Activated CD8-positive, alpha-beta T cell treated with anti-CD3 and anti-CD28 coated beads for 36 hours (primary cell): ENCODE measurements around the gene ARHGAP40. TPM values are rescaled to one million over a fixed set of nuclear protein-coding genes. Genes with fewer than 3 reads are reported as not detected.

Experiments used
- ATAC-seq: fragments of 200-7000 bp; cut with Tn5 transposase; one replicate; pipeline ENCODE4 v1.10.0; 2021; ENCODE audit warnings: mild to moderate bottlenecking, moderate library complexity
- CTCF ChIA-PET: fragments of 350-600 bp; sonication (Branson Sonifier 250); formaldehyde crosslinking; loops from one replicate; lab custom pipeline; 2021; ENCODE audit warnings: antibody characterized with exemption; lab: Charles Lee
- POLR2A ChIA-PET: fragments of 350-600 bp; sonication (Branson Sonifier 250); formaldehyde crosslinking; loops from one replicate; lab custom pipeline; 2021; ENCODE audit warnings: antibody characterized with exemption; lab: Charles Lee
- DNase-seq: peaks from one replicate; pipeline ENCODE4 v3.0.0-alpha.2; 2020
- H3K27ac Mint-ChIP-seq: one replicate; pipeline ENCODE4 v1.8.0; 2021; ENCODE audit warnings: mild to moderate bottlenecking, mixed read lengths
- H3K27me3 Mint-ChIP-seq: one replicate; pipeline ENCODE4 v1.8.0; 2021; ENCODE audit warnings: mixed read lengths
- H3K36me3 Mint-ChIP-seq: one replicate; pipeline ENCODE4 v1.8.0; 2021; ENCODE audit warnings: low read depth, mixed read lengths
- H3K4me1 Mint-ChIP-seq: one replicate; pipeline ENCODE4 v1.8.0; 2021; ENCODE audit warnings: low read depth, mixed read lengths
- H3K4me3 Mint-ChIP-seq: one replicate; pipeline ENCODE4 v1.8.0; 2021; ENCODE audit warnings: mild to moderate bottlenecking, moderate library complexity, mixed read lengths
- H3K9me3 Mint-ChIP-seq: one replicate; pipeline ENCODE4 v1.8.0; 2021; ENCODE audit warnings: mixed read lengths
- CTCF ChIP-seq: fragments of 200-600 bp; IDR thresholded peaks from one replicate; pipeline ENCODE4 v1.8.0; 2022; ENCODE audit warnings: antibody characterized with exemption, mild to moderate bottlenecking
- intact Hi-C: fragments of 100-400 bp; cut with micrococcal nuclease; formaldehyde crosslinking; loops from one replicate; pipeline ENCODE4 v1.10.0; 2022
- total RNA-seq, 2 experiments: library from RNA; stranded (reverse); gene quantifications; one replicate each; pipeline ENCODE4 v1.2.3, GENCODE V29; 2021

Gene ARHGAP40
- total RNA-seq, 2 experiments from 2014 or later: not detected

GRCh38 chr20:38674092-38674764 is 72.6 kb downstream of the ARHGAP40 start:
- Mint-ChIP-seq H3K36me3 (no peaks in the 10 kb centered on the region), H3K27me3 (peaks cover 33% of the 10 kb centered on the region), H3K27ac (no peak overlapping the region), H3K4me3 (peak overlapping the region; percentile 75), H3K4me1 (peaks cover 7% of the 10 kb centered on the region), H3K9me3 (no peaks in the 10 kb centered on the region)
- ChIA-PET CTCF (interaction anchor here (0.8 to 2.3 kb wide), 3 partner anchors 15 to 116 kb away, joined by 3 to 20 read pairs (median 3); no protein-coding TSS in a partner anchor), POLR2A (interaction anchor here (0.6 to 0.8 kb wide), 2 partner anchors 15 to 51 kb away, joined by 3 read pairs; no protein-coding TSS in a partner anchor)
- DNase-seq: peak; percentile 75
- intact Hi-C loops: no loop called here
- ATAC-seq: peak; percentile 92
- no peak for TF ChIP-seq CTCF

- intact Hi-C loops: no loop called here
- peaks cover 7% of the 10 kb centered on the region for H3K4me1 Mint-ChIP-seq
- H3K9me3 Mint-ChIP-seq: no peaks in the 10 kb centered on the region
- no peaks in the 10 kb centered on the region for H3K36me3 Mint-ChIP-seq
- H3K27me3 Mint-ChIP-seq: peaks cover 32% of the 10 kb centered on the region
- ChIA-PET POLR2A (no interaction called here), CTCF (interaction anchor here (2.3 kb wide), 1 partner anchor 16 kb away, joined by 20 read pairs; no protein-coding TSS in a partner anchor)
- TF ChIP-seq CTCF: no peak
- H3K27ac Mint-ChIP-seq: no peak overlapping the region
- peak overlapping the region; percentile 58 for H3K4me3 Mint-ChIP-seq
- ATAC-seq (no peak), DNase-seq (no peak)
These were observed 73.1 kb downstream of the ARHGAP40 start for GRCh38 chr20:38674765-38675133.

GRCh38 chr20:38676576-38676975 is 75.0 kb downstream of the ARHGAP40 start:
- CTCF ChIA-PET: interaction anchor here (1.3 kb wide), 1 partner anchor 18 kb away, joined by 4 read pairs; no protein-coding TSS in a partner anchor
- ATAC-seq (no peak), DNase-seq (no peak)
- no peak overlapping the region for H3K4me3 Mint-ChIP-seq
- H3K36me3 Mint-ChIP-seq: no peaks in the 10 kb centered on the region
- intact Hi-C loops: no loop called here
- peaks cover 32% of the 10 kb centered on the region for H3K27me3 Mint-ChIP-seq
- H3K27ac Mint-ChIP-seq: no peak overlapping the region
- H3K4me1 Mint-ChIP-seq: peaks cover 7% of the 10 kb centered on the region
- H3K9me3 Mint-ChIP-seq: no peaks in the 10 kb centered on the region
- POLR2A ChIA-PET: no interaction called here
- TF ChIP-seq CTCF: no peak

- TF ChIP-seq CTCF: no peak
- Mint-ChIP-seq H3K27ac (no peak overlapping the region), H3K27me3 (peaks cover 23% of the 10 kb centered on the region), H3K36me3 (no peaks in the 10 kb centered on the region), H3K9me3 (no peaks in the 10 kb centered on the region), H3K4me1 (no peaks in the 10 kb centered on the region), H3K4me3 (no peak overlapping the region)
- DNase-seq (peak; percentile 54), ATAC-seq (peak; percentile 65)
- CTCF ChIA-PET: no interaction called here
- intact Hi-C loops: no loop called here
- POLR2A ChIA-PET: interaction anchor here (0.9 kb wide), 1 partner anchor 35 kb away, joined by 3 read pairs; no protein-coding TSS in a partner anchor
These were observed 79.1 kb downstream of the ARHGAP40 start for GRCh38 chr20:38680500-38681306.
